ENCODE measurements around the gene NECTIN1.

GRCh38 chr11:119720311-119720913 lies 8.6 kb downstream of the NECTIN1 start:
- TF ChIP-seq CTCF (IDR thresholded peaks at IDR 0.05; ENCODE audit: low read depth, low read length) (no peak), MAX (IDR thresholded peaks at IDR 0.05; ENCODE audit: low read depth, low read length) (no peak)
